A549 (cell line): ENCODE data around the gene C10orf90. TPM values are rescaled to one million over a fixed set of nuclear protein-coding genes. Genes with fewer than 3 reads are reported as not detected.

ENCODE experiments used
- ATAC-seq, 2 experiments: fragments of 200-7000 bp in 1 of 2; fragments of >200 bp in 1 of 2; cut with Nextera tagmentation in 1 of 2; cut with Tn5 transposase in 1 of 2; 3 replicates each; pipeline versions ENCODE4 v1.8.0 to v1.9.1; 2018 to 2020; ENCODE audit warnings: mild to moderate bottlenecking in 1 of 2, moderate library complexity in 1 of 2
- CTCF ChIA-PET: fragments of 300-600 bp; sonication (Branson Sonifier 250); formaldehyde crosslinking; extraction: SDS; loops from one replicate; lab custom pipeline; 2021; ENCODE audit warnings: antibody characterized with exemption, inconsistent platforms; lab: Yijun Ruan, JAX
- POLR2A ChIA-PET: fragments of 350-600 bp; formaldehyde crosslinking; extraction: SDS; loops from one replicate; lab custom pipeline; 2021; ENCODE audit warnings: antibody characterized with exemption, inconsistent platforms; lab: Yijun Ruan, JAX
- DNase-seq, 2 experiments: peaks; one replicate each; pipeline versions ENCODE4 v3.0.0 to v3.0.0-alpha.2; 2011 to 2016; ENCODE audit warnings: low read depth in 1 of 2, low spot score in 1 of 2
- FAIRE-seq: peaks from 2 replicates; lab custom pipeline; 2011; peaks lifted over from hg19 to GRCh38; lab: Jason Lieb, UNC
- H3K27ac ChIP-seq, 2 experiments: fragments of >200 bp; sonication (Bioruptor Twin); formaldehyde crosslinking; 3 replicates each; pipeline ENCODE4 v1.5.1; 2016 to 2017
- H3K4me1 ChIP-seq: fragments of >200 bp; sonication (Bioruptor Twin); formaldehyde crosslinking; 3 replicates; pipeline ENCODE4 v1.6.1; 2016
- H3K4me2 ChIP-seq: fragments of >200 bp; sonication (Bioruptor Twin); formaldehyde crosslinking; 3 replicates; pipeline ENCODE4 v1.6.1; 2016
- H3K4me3 ChIP-seq: fragments of >200 bp; sonication (Bioruptor Twin); formaldehyde crosslinking; 3 replicates; pipeline ENCODE4 v1.5.1; 2016
- H3K9me3 ChIP-seq: fragments of >200 bp; sonication (Bioruptor Twin); formaldehyde crosslinking; 3 replicates; pipeline ENCODE4 v1.6.1; 2016
- BHLHE40 ChIP-seq: IDR thresholded peaks from 2 replicates; pipeline ENCODE4 v1.6.1; 2012; ENCODE audit warnings: low read depth, low read length, inconsistent platforms
- CBX2 ChIP-seq: fragments of 200-600 bp; sonication (generic); IDR thresholded peaks from 2 replicates; pipeline ENCODE4 v1.6.1; 2016; ENCODE audit warnings: low read depth, mild to moderate bottlenecking, borderline replicate concordance
- CBX8 ChIP-seq: fragments of 200-600 bp; sonication (generic); IDR thresholded peaks from 2 replicates; pipeline ENCODE4 v1.6.1; 2016
- CHD4 ChIP-seq: fragments of 200-600 bp; sonication (generic); IDR thresholded peaks from 2 replicates; pipeline ENCODE4 v1.6.1; 2016; ENCODE audit warnings: antibody characterized with exemption, mild to moderate bottlenecking, borderline replicate concordance
- ESRRA ChIP-seq: fragments of 150-350 bp; IDR thresholded peaks from 2 replicates; pipeline ENCODE4 v1.6.1; 2014; ENCODE audit warnings: mild to moderate bottlenecking, low read length, borderline replicate concordance
- FOSL2 ChIP-seq, 2 experiments: fragments of 450-650 bp in 1 of 2; fragments of >200 bp in 1 of 2; sonication (Bioruptor Twin) in 1 of 2; formaldehyde crosslinking; IDR thresholded peaks; 2 replicates each; pipeline versions ENCODE4 v1.5.0 to v1.6.1; 2016 to 2020; ENCODE audit warnings: mild to moderate bottlenecking in 1 of 2, moderate library complexity in 1 of 2
- JUN ChIP-seq, 2 experiments: fragments of >200 bp; sonication (Bioruptor Twin); formaldehyde crosslinking; IDR thresholded peaks; 2 replicates in 1 of 2; 3 replicates in 1 of 2; pipeline ENCODE4 v1.6.1; 2016 to 2017
- JUNB ChIP-seq: fragments of >200 bp; sonication (Bioruptor Twin); formaldehyde crosslinking; IDR thresholded peaks from 2 replicates; pipeline ENCODE4 v1.6.1; 2016
- MAFK ChIP-seq: fragments of 450-650 bp; IDR thresholded peaks from 2 replicates; pipeline ENCODE4 v1.6.1; 2014; ENCODE audit not compliant: partially characterized antibody
- MAZ ChIP-seq: fragments of 150-350 bp; IDR thresholded peaks from 2 replicates; pipeline ENCODE4 v1.6.1; 2014; ENCODE audit warnings: antibody characterized with exemption, low read depth, low read length, borderline replicate concordance
- NR3C1 ChIP-seq: fragments of >200 bp; sonication (Bioruptor Twin); formaldehyde crosslinking; IDR thresholded peaks from 3 replicates; pipeline ENCODE4 v1.6.1; 2017
- POLR2A ChIP-seq: IDR thresholded peaks from 2 replicates; pipeline ENCODE4 v1.6.1; 2012; ENCODE audit warnings: mild to moderate bottlenecking, low read length
- POLR2AphosphoS2 ChIP-seq: conservative IDR thresholded peaks from 2 replicates; pipeline ENCODE4 v1.6.1; 2012; ENCODE audit warnings: low read length, improper control_type of control experiment, inconsistent platforms
- RCOR1 ChIP-seq: fragments of 150-350 bp; IDR thresholded peaks from 2 replicates; pipeline ENCODE4 v1.6.1; 2014; ENCODE audit warnings: antibody characterized with exemption, low read length, low read depth
- RFX5 ChIP-seq: fragments of 450-650 bp; IDR thresholded peaks from 2 replicates; pipeline ENCODE4 v1.7.1; 2014; ENCODE audit warnings: antibody characterized with exemption, mild to moderate bottlenecking, moderate library complexity
- RNF2 ChIP-seq: fragments of 200-600 bp; sonication (generic); IDR thresholded peaks from 2 replicates; pipeline ENCODE4 v1.6.1; 2016; ENCODE audit warnings: low read depth, mild to moderate bottlenecking, antibody characterized with exemption, moderate library complexity, borderline replicate concordance
- SREBF2 ChIP-seq: fragments of 450-650 bp; IDR thresholded peaks from 2 replicates; pipeline ENCODE4 v1.6.1; 2014; ENCODE audit warnings: mild to moderate bottlenecking, moderate library complexity
- ZC3H11A ChIP-seq: fragments of 450-650 bp; IDR thresholded peaks from 2 replicates; pipeline ENCODE4 v1.6.1; 2014; ENCODE audit warnings: antibody characterized with exemption, mild to moderate bottlenecking
- ZNF302 ChIP-seq: fragments of 250-450 bp; sonication (Bioruptor Pico); IDR thresholded peaks from 2 replicates; pipeline ENCODE4 v1.9.0; 2021; ENCODE audit warnings: inconsistent platforms, mild to moderate bottlenecking, moderate library complexity
- ZSCAN20 ChIP-seq: fragments of 250-450 bp; sonication (Bioruptor Pico); IDR thresholded peaks from 2 replicates; pipeline ENCODE4 v1.8.0; 2022; ENCODE audit warnings: mild to moderate bottlenecking, moderate library complexity
- WGBS: methylation state at CpG from one replicate; pipeline ENCODE4 v1.1.6; 2017; ENCODE audit errors: missing lambda C conversion rate; 5-methylcytosine and 5-hydroxymethylcytosine counted together
- polyA plus RNA-seq, 4 experiments: library from polyadenylated mRNA; depleted of rRNA in 3 of 4; stranded (reverse); fragments of >200 nt; fragmentation: RNase III in 1 of 4; extraction: RNeasy Plus Mini Kit Qiagen cat#74134 plus additional on column Dnase treatment in 1 of 4; gene quantifications; 2 replicates in 3 of 4; 3 replicates in 1 of 4; pipeline ENCODE4 v1.2.3, GENCODE V29; 2011 to 2017
- TF ChIP-seq, protein P1 (sequence below): fragments of 250-450 bp; sonication (Bioruptor Pico); IDR thresholded peaks from 2 replicates; pipeline ENCODE4 v1.5.0; 2021; ENCODE audit warnings: mild to moderate bottlenecking, moderate library complexity, borderline replicate concordance
- TF ChIP-seq, protein P2 (sequence below): IDR thresholded peaks from 2 replicates; pipeline ENCODE4 v1.6.1; 2012; ENCODE audit warnings: low read depth, borderline replicate concordance

Gene C10orf90
- polyA plus RNA-seq, 2 of the 4 experiments (the other 2 are of a cell fraction) = 0.70 to 2.0 TPM

DNA sequence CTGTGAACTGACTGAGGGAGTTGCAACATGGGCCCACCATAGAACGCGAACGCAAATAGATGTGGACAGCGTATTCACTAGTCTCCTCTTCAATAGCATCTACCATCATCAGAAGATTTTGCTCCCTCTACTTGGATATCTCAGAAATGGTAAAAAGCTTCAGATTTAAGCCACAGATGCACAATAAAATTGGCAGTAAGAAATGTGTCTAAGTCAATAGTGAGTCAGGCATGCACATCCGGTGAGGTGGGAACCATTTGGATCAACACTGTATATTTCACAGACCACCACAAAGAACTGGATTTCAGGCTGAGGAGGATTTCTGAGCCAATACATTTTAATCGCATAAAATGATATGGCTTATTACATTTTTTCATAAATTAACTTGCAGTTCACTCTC, 170.7 kb downstream of the C10orf90 start (continued):
- TF ChIP-seq, protein P1, sequence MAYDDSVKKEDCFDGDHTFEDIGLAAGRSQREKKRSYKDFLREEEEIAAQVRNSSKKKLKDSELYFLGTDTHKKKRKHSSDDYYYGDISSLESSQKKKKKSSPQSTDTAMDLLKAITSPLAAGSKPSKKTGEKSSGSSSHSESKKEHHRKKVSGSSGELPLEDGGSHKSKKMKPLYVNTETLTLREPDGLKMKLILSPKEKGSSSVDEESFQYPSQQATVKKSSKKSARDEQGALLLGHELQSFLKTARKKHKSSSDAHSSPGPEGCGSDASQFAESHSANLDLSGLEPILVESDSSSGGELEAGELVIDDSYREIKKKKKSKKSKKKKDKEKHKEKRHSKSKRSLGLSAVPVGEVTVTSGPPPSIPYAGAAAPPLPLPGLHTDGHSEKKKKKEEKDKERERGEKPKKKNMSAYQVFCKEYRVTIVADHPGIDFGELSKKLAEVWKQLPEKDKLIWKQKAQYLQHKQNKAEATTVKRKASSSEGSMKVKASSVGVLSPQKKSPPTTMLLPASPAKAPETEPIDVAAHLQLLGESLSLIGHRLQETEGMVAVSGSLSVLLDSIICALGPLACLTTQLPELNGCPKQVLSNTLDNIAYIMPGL = no peak
- TF ChIP-seq RNF2 (no peak), RCOR1 (no peak), BHLHE40 (no peak), CBX8 (no peak), ZC3H11A (no peak), POLR2AphosphoS2 (no peak), JUN (IDR thresholded peaks at IDR 0.05) (no peak), ESRRA (no peak), RFX5 (no peak)
- TF ChIP-seq, all 56 proteins: peak for 0

DNA sequence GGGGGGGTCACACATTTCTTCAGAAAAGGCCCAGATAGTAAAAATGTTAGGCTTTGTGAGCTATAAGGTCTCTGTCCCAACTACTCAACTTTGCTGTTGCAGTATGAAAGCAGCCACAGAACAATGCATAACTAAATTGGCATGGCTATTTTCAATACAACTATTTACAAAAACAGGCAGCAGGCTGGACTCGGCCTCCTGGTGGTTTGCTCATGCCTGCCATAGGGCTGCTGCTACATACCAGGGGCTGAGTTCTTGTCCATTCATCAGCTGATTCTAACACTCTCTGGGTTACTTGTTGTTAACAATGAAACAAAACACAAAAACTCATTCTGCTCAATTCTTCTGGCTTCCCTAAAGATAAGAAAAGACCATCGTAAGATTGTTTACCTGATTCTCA, 172.8 kb downstream of the C10orf90 start:
- H3K4me3 ChIP-seq = no peak overlapping the region
- H3K4me2 ChIP-seq = no peak overlapping the region
- no peaks in the 10 kb centered on the region; the same call in 2 of the 3 replicates for H3K4me1 ChIP-seq
- DNase-seq (no peak), FAIRE-seq (no peak), ATAC-seq (no peak)
- ChIA-PET POLR2A (no interaction called here), CTCF (interaction anchor here (1.6 kb wide), 1 partner anchor 110 kb away, joined by 3 read pairs; the partner anchor contains the start of gene ADAM12)
- no peak overlapping the region for H3K27ac ChIP-seq
- TF ChIP-seq NR3C1 (no peak), MAFK (no peak), JUN (IDR thresholded peaks at IDR 0.05) (no peak), POLR2AphosphoS2 (no peak), JUNB (no peak), CBX2 (no peak), MAZ (no peak)
- 66% methylated on average over 2 of the region's 2 CpGs for WGBS
- no peaks in the 10 kb centered on the region for H3K9me3 ChIP-seq

DNA sequence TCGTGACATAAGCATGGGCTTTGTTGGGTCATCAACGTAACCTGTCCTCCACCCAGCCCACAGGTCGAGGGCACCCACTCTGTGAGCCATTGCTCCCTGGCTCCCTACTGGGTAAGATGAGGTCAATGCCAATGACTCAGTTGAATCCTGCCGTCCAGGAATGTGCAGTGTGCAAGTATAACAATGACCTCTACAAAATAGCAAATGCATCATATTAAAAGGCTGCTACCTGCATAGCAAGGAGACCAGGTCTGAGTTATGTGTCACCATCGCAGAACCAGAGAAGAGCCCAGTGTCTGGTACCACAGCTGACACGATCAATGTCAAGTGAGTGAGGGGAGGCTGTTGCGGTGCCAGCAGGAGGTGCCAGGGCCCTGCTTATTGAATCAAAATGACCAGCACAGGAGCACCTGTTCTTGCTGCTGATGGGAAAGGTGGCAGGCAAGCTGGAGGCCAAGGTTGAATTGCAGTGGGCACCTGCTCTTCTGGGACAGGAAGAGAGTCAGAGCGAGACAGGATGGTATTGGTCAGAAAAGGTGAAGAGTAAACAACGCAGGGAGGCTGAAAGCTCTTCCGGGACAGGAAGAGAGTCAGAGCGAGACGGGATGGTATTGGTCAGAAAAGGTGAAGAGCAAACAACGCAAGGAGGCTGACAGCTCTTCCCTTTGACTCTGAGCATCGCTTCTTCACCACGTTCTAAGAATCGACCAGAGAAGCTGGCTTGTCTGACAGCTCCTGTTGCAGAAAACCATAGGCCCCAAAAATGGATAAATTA, 173.5 kb downstream of the C10orf90 start:
- CTCF ChIA-PET = no interaction called here
- Histone ChIP-seq H3K4me1 (no peaks in the 10 kb centered on the region; the same call in 2 of the 3 replicates), H3K9me3 (no peaks in the 10 kb centered on the region), H3K4me2 (no peak overlapping the region), H3K27ac (no peak overlapping the region), H3K4me3 (no peak overlapping the region)
- WGBS = 58% methylated on average over 16 of the region's 16 CpGs
- no peak for ATAC-seq
- no peak for DNase-seq
- POLR2A ChIA-PET = no interaction called here
- FAIRE-seq = no peak
- TF ChIP-seq FOSL2 (IDR thresholded peaks at IDR 0.05) (no peak), FOSL2 (CRISPR knock-in tag; IDR thresholded peaks at IDR 0.05) (no peak), SREBF2 (no peak), MAZ (no peak), ZSCAN20 (CRISPR knock-in tag) (no peak), POLR2A (no peak), CHD4 (no peak), ZNF302 (CRISPR knock-in tag) (no peak), RNF2 (no peak)
- TF ChIP-seq, protein P2, sequence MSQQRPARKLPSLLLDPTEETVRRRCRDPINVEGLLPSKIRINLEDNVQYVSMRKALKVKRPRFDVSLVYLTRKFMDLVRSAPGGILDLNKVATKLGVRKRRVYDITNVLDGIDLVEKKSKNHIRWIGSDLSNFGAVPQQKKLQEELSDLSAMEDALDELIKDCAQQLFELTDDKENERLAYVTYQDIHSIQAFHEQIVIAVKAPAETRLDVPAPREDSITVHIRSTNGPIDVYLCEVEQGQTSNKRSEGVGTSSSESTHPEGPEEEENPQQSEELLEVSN = no peak
